Neural crest cell (in vitro differentiated cells): ENCODE measurements around the gene NFIA. TPM values are rescaled to one million over a fixed set of nuclear protein-coding genes. Genes with fewer than 3 reads are reported as not detected.

Experiments used
- DNase-seq: peaks from one replicate; pipeline ENCODE4 v3.0.0; 2021; ENCODE audit warnings: low read depth, mixed read lengths, low spot score
- H3K27ac Mint-ChIP-seq: one replicate; pipeline ENCODE4 v1.8.0; 2021; ENCODE audit warnings: mild to moderate bottlenecking, mixed read lengths; ENCODE audit not compliant: unreplicated experiment
- H3K27me3 Mint-ChIP-seq: 2 replicates; pipeline ENCODE4 v1.8.0; 2021; ENCODE audit warnings: low read depth, mild to moderate bottlenecking, mixed read lengths
- H3K36me3 Mint-ChIP-seq: 2 replicates; pipeline ENCODE4 v1.8.0; 2021; ENCODE audit warnings: low read depth, mild to moderate bottlenecking, mixed read lengths
- H3K4me1 Mint-ChIP-seq: 2 replicates; pipeline ENCODE4 v1.8.0; 2021; ENCODE audit warnings: mixed read lengths
- H3K4me3 Mint-ChIP-seq: one replicate; pipeline ENCODE4 v1.8.0; 2021; ENCODE audit warnings: mild to moderate bottlenecking, mixed read lengths
- H3K9me3 Mint-ChIP-seq: 2 replicates; pipeline ENCODE4 v1.8.0; 2021; ENCODE audit warnings: mixed read lengths
- total RNA-seq: library from RNA; stranded (reverse); gene quantifications from 2 replicates; pipeline ENCODE4 v1.2.1, GENCODE V29; 2021
- TF ChIP-seq, protein P1 (sequence below): fragments of 200-600 bp; sonication (generic); conservative IDR thresholded peaks from 2 replicates; pipeline ENCODE4 v1.5.0; 2021; ENCODE audit warnings: antibody characterized with exemption, mild to moderate bottlenecking

NFIA gene
- total RNA-seq, 1 donor from 2014 or later: 3.4 TPM

DNA sequence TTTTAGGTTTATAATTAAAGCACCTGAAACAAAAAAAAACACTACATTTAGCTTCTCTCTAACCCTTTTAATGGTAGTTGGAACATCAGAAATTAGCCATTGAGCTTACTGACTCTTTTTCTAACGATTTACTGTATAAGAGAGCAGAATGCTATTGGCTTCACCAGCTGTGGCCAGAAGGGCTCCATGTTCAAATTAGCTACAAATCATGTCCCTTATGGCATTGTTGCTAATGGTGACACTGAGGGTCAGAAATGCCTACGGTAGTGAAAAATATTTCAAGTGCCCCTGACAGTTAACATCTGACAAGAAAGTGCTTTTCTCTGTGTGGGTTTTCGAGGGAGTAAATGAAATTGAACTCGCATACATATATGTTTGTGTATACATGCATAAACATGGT is 232.7 kb downstream of the NFIA start:
- DNase-seq: no peak
- Mint-ChIP-seq H3K27me3 (peaks cover 18% of the 10 kb centered on the region), H3K27ac (no peak overlapping the region), H3K9me3 (peaks cover 4% of the 10 kb centered on the region), H3K4me1 (peaks cover 13% of the 10 kb centered on the region), H3K36me3 (no peaks in the 10 kb centered on the region), H3K4me3 (no peak overlapping the region)
- TF ChIP-seq, protein P1, sequence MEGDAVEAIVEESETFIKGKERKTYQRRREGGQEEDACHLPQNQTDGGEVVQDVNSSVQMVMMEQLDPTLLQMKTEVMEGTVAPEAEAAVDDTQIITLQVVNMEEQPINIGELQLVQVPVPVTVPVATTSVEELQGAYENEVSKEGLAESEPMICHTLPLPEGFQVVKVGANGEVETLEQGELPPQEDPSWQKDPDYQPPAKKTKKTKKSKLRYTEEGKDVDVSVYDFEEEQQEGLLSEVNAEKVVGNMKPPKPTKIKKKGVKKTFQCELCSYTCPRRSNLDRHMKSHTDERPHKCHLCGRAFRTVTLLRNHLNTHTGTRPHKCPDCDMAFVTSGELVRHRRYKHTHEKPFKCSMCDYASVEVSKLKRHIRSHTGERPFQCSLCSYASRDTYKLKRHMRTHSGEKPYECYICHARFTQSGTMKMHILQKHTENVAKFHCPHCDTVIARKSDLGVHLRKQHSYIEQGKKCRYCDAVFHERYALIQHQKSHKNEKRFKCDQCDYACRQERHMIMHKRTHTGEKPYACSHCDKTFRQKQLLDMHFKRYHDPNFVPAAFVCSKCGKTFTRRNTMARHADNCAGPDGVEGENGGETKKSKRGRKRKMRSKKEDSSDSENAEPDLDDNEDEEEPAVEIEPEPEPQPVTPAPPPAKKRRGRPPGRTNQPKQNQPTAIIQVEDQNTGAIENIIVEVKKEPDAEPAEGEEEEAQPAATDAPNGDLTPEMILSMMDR: no peak

DNA sequence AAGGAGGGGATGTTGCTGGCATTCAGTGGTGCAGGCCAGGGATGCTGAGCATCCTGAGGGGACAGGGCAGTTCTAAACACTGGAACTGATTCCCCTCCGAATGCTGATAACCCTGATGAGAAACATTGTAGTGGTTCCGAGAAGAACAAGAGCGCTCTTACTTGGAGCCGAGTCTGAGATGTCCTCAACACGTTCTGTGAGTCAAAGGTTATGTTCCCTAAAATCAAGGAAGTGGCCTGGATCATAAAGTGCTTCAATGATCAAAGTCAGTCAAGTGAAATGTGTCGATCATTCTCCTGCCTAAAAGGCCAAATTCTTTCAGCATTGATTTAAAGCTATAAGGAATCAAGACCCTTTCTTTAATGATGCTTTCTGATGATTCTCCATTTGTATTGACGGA is 234.1 kb downstream of the NFIA start:
- DNase-seq: no peak
- H3K4me3 Mint-ChIP-seq: no peak overlapping the region
- H3K9me3 Mint-ChIP-seq: peaks cover 4% of the 10 kb centered on the region
- H3K4me1 Mint-ChIP-seq: peaks cover 23% of the 10 kb centered on the region
- no peaks in the 10 kb centered on the region for H3K36me3 Mint-ChIP-seq
- H3K27ac Mint-ChIP-seq: no peak overlapping the region
- H3K27me3 Mint-ChIP-seq: peaks cover 22% of the 10 kb centered on the region
- TF ChIP-seq, protein P1: no peak

DNA sequence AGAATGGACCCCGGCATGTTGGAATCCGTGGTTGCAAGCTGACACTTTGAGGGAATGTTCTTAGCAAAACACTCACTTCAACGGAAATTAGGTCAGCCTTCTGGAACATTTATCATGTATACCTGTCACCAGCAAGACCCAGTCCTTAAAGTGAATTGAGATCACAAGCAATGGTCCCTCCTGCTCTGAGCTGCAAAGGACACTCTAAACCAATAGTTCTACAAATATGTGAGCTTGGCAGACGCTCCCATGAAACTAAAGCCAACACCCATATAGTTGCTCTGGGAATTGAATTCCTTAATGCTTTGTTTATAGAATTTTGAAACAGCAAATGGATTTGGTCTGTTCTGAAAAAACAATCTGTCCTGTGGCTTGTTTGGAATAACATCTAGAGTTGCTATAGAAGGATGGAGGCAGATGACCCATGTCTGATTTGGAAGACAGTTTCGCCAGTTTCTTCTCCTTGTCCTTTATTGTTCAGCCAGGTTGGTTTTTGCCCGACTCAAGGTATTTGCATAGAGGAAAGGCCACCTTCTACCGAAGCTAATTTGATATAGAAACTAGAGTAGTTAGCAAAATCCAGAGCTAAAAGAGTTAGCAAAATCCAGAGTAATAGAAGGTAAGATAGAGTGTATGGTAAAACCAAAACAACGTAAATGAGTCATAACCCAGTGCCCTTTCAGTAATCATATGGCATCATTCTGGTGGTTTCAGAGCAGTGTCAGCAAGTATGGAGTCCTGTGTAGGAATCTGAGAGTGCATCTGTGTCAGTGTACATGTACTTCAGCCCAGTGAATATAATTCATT is 236.2 kb downstream of the NFIA start:
- DNase-seq: no peak
- H3K27ac Mint-ChIP-seq: no peak overlapping the region
- H3K36me3 Mint-ChIP-seq: no peaks in the 10 kb centered on the region
- TF ChIP-seq, protein P1: no peak
- H3K4me1 Mint-ChIP-seq: peaks cover 23% of the 10 kb centered on the region
- no peak overlapping the region for H3K4me3 Mint-ChIP-seq
- H3K27me3 Mint-ChIP-seq: peaks cover 36% of the 10 kb centered on the region
- no peaks in the 10 kb centered on the region for H3K9me3 Mint-ChIP-seq

DNA sequence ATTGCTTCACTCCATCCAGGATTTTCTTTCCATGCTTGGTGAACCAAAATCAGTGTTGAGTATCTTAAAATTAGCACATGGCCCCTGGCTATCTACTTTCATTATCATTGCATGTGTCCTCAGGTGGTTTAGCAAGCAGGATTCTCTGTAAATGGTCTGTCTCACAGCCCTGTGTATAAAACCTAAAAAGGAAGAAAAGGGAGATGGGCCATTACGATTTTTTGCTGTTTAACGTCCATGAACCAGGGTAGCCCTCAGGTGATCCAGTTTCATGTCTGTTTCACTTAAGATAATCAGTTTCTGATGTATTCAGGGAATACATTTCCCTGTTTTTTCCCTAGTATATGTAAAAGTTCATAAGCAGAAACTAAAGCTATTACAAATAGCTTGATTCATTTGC is 238.2 kb downstream of the NFIA start:
- H3K27ac Mint-ChIP-seq: no peak overlapping the region
- H3K9me3 Mint-ChIP-seq: no peaks in the 10 kb centered on the region
- no peak overlapping the region for H3K4me3 Mint-ChIP-seq
- H3K4me1 Mint-ChIP-seq: peaks cover 23% of the 10 kb centered on the region
- peaks cover 52% of the 10 kb centered on the region for H3K27me3 Mint-ChIP-seq
- no peak for DNase-seq
- TF ChIP-seq, protein P1: no peak
- no peaks in the 10 kb centered on the region for H3K36me3 Mint-ChIP-seq

DNA sequence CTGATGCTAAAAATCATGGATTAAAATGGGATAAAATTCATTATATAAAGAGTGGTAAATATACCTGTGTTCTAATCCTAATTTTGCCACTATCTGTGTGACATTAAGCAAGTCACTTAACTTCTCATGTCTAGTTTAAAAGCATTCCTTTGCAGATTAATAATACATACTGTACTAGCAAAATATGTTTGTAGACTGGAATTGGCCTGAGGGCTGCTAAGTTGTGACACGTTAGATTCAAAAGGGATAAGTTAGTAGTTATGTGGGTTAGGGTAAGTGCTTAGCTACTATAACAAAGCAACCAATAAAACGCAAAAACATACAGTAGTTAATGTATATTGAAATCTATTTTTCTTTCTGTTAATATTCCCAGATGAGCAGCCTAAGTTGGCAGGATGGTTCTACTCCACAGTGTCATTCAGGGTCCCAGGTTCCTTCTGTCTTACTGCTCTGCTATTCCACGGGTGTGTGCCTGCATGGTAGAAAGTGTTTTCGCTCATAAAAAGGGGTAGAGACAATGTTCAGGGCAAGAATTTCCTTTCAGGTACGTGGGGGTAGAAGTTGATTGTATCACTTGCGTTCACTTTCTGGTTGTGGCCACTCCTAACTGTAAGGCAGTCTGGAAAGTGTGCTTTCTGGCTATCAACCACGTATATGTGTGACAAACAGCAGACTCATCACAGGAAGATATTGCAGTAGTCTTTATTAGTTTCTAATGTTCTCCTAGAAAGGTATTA is 239.8 kb downstream of the NFIA start:
- no peaks in the 10 kb centered on the region for H3K36me3 Mint-ChIP-seq
- no peak for DNase-seq
- TF ChIP-seq, protein P1: no peak
- H3K4me1 Mint-ChIP-seq: peaks cover 23% of the 10 kb centered on the region
- no peak overlapping the region for H3K4me3 Mint-ChIP-seq
- H3K9me3 Mint-ChIP-seq: no peaks in the 10 kb centered on the region
- peaks cover 51% of the 10 kb centered on the region for H3K27me3 Mint-ChIP-seq
- H3K27ac Mint-ChIP-seq: no peak overlapping the region
